ENCODE data around the gene TROAP.
A peak's percentile ranks its signal among the peaks of the same experiment; 100 is the strongest.

Gene TROAP

GRCh38 chr12:49366096-49366651 lies 43.1 kb downstream of the TROAP start:
- ChIA-PET POLR2A (interaction anchor here (0.5 to 2.7 kb wide), 35 partner anchors 8 to 263 kb away, joined by 3 to 24 read pairs (median 6); partner anchors contain the start of genes DNAJC22, PRPF40B, PRPH and TROAP), CTCF (interaction anchor here (0.6 to 11.9 kb wide), 13 partner anchors 8 to 673 kb away, joined by 3 to 517 read pairs (median 4); partner anchors contain the start of gene DNAJC22)
- Histone ChIP-seq H3K36me3 (ENCODE audit: control insufficient read depth in 2 of 2, insufficient read depth in 1 of 2, low read length in 2 of 2) (no peaks in the 10 kb centered on the region), H3K9me3 (ENCODE audit: control insufficient read depth, insufficient read depth, low read depth, low read length) (no peaks in the 10 kb centered on the region), H3K4me3 (ENCODE audit: low read depth, low read length) (peak overlapping the region; percentile 97), H3K4me1 (ENCODE audit: control insufficient read depth, insufficient read depth, low read length) (peaks cover 9% of the 10 kb centered on the region), H3K27ac (ENCODE audit: extremely low read depth, low read depth, low read length) (peak overlapping the region; percentile 99)
- TF ChIP-seq ZNF670 (tag by site-specific recombination; IDR thresholded peaks at IDR 0.05; ENCODE audit: low read depth), result no peak
- no peak for TF ChIP-seq WT1 (tag by site-specific recombination; IDR thresholded peaks at IDR 0.05)
- peak; percentile 46; the same call in 1 of the 2 replicates for TF ChIP-seq ZNF777 (tag by site-specific recombination; IDR thresholded peaks at IDR 0.05; ENCODE audit: borderline replicate concordance)
- TF ChIP-seq GLIS2 (tag by site-specific recombination; IDR thresholded peaks at IDR 0.05), result peak; percentile 55; the same call in 1 of the 2 replicates
- no peak for TF ChIP-seq ZNF324 (tag by site-specific recombination; IDR thresholded peaks at IDR 0.05)
- no peak for TF ChIP-seq ZNF791 (tag by site-specific recombination; IDR thresholded peaks at IDR 0.05)
- no peak for TF ChIP-seq ZBTB48 (tag by site-specific recombination; IDR thresholded peaks at IDR 0.05)
- no peak; the same call in 1 of the 2 replicates for TF ChIP-seq KLF16 (tag by site-specific recombination; IDR thresholded peaks at IDR 0.05)
- 0 out of 2 replicates have a peak, but pooled peaks have one; percentile 64 for TF ChIP-seq ZBTB17 (tag by site-specific recombination; IDR thresholded peaks at IDR 0.05)
- no peak for TF ChIP-seq REPIN1 (tag by site-specific recombination; IDR thresholded peaks at IDR 0.05; ENCODE audit: low read depth)
- no peak for TF ChIP-seq HOXD13 (CRISPR knock-in tag; IDR thresholded peaks at IDR 0.05; ENCODE audit: borderline replicate concordance)
- TF ChIP-seq ZNF571 (tag by site-specific recombination; IDR thresholded peaks at IDR 0.05), result no peak
- no peak for TF ChIP-seq ZNF16 (tag by site-specific recombination; IDR thresholded peaks at IDR 0.05; ENCODE audit: low read depth)
- TF ChIP-seq ZSCAN30 (tag by site-specific recombination; IDR thresholded peaks at IDR 0.05), result no peak
- TF ChIP-seq ZNF138 (tag by site-specific recombination; IDR thresholded peaks at IDR 0.05; ENCODE audit: borderline replicate concordance), result no peak
- TF ChIP-seq, protein P1, sequence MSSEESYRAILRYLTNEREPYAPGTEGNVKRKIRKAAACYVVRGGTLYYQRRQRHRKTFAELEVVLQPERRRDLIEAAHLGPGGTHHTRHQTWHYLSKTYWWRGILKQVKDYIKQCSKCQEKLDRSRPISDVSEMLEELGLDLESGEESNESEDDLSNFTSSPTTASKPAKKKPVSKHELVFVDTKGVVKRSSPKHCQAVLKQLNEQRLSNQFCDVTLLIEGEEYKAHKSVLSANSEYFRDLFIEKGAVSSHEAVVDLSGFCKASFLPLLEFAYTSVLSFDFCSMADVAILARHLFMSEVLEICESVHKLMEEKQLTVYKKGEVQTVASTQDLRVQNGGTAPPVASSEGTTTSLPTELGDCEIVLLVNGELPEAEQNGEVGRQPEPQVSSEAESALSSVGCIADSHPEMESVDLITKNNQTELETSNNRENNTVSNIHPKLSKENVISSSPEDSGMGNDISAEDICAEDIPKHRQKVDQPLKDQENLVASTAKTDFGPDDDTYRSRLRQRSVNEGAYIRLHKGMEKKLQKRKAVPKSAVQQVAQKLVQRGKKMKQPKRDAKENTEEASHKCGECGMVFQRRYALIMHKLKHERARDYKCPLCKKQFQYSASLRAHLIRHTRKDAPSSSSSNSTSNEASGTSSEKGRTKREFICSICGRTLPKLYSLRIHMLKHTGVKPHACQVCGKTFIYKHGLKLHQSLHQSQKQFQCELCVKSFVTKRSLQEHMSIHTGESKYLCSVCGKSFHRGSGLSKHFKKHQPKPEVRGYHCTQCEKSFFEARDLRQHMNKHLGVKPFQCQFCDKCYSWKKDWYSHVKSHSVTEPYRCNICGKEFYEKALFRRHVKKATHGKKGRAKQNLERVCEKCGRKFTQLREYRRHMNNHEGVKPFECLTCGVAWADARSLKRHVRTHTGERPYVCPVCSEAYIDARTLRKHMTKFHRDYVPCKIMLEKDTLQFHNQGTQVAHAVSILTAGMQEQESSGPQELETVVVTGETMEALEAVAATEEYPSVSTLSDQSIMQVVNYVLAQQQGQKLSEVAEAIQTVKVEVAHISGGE (tag by site-specific recombination; conservative IDR thresholded peaks at IDR 0.05; ENCODE audit: low read depth), result no peak
- TF ChIP-seq, protein P2, sequence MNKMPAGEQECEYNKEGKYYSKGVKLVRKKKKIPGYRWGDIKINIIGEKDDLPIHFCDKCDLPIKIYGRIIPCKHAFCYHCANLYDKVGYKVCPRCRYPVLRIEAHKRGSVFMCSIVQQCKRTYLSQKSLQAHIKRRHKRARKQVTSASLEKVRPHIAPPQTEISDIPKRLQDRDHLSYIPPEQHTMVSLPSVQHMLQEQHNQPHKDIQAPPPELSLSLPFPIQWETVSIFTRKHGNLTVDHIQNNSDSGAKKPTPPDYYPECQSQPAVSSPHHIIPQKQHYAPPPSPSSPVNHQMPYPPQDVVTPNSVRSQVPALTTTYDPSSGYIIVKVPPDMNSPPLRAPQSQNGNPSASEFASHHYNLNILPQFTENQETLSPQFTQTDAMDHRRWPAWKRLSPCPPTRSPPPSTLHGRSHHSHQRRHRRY (tag by site-specific recombination; IDR thresholded peaks at IDR 0.05), result no peak
- TF ChIP-seq ZNF561 (tag by site-specific recombination; IDR thresholded peaks at IDR 0.05; ENCODE audit: borderline replicate concordance), result 0 out of 2 replicates have a peak, but pooled peaks have one; percentile 22
- no peak for TF ChIP-seq GLIS1 (tag by site-specific recombination; IDR thresholded peaks at IDR 0.05)
- TF ChIP-seq ZBTB7A (tag by site-specific recombination; IDR thresholded peaks at IDR 0.05; ENCODE audit: low read depth), result no peak
- no peak for TF ChIP-seq ZNF549 (tag by site-specific recombination; IDR thresholded peaks at IDR 0.05)
- 0 out of 2 replicates have a peak, but pooled peaks have one; percentile 31 for TF ChIP-seq ZNF596 (tag by site-specific recombination; IDR thresholded peaks at IDR 0.05)
- TF ChIP-seq BCL11A (tag by site-specific recombination; IDR thresholded peaks at IDR 0.05; ENCODE audit: low read depth), result no peak
- no peak for TF ChIP-seq ZNF37A (tag by site-specific recombination; IDR thresholded peaks at IDR 0.05)
- TF ChIP-seq CTCF (tag by site-specific recombination; IDR thresholded peaks at IDR 0.05), result no peak
- no peak for TF ChIP-seq TCF7L2 (IDR thresholded peaks at IDR 0.05; ENCODE audit: borderline replicate concordance, low read depth, low read length)
- TF ChIP-seq PRDM4 (tag by site-specific recombination; IDR thresholded peaks at IDR 0.05), result no peak
- TF ChIP-seq KLF9 (tag by site-specific recombination; IDR thresholded peaks at IDR 0.05; ENCODE audit: low read depth), result no peak
- TF ChIP-seq ZNF530 (tag by site-specific recombination; IDR thresholded peaks at IDR 0.05; ENCODE audit: low read depth), result no peak
- no peak for TF ChIP-seq ZNF112 (tag by site-specific recombination; IDR thresholded peaks at IDR 0.05)
- TF ChIP-seq ZNF169 (tag by site-specific recombination; IDR thresholded peaks at IDR 0.05), result no peak

All from HEK293 (cell line).